Stimulated activated effector memory CD8-positive, alpha-beta T cell treated with anti-CD3 and anti-CD28 coated beads, Interleukin-12 subunit alpha, Interleukin-12 subunit beta, amount 100 ng/mL, for 72 hours (primary cell): Measurements from ENCODE around the gene IP6K3.

Experiments used
- ATAC-seq: fragments of 150-1000 bp; cut with Tn5 transposase; 2 replicates; pipeline ENCODE4 v1.10.0; 2021
- DNase-seq, 2 donors: peaks; one replicate each; pipeline ENCODE4 v3.0.0; 2021 to 2022; ENCODE audit warnings: low spot score in 2 of 2
- H3K27ac Mint-ChIP-seq: one replicate; pipeline ENCODE4 v1.8.0; 2022; ENCODE audit warnings: mild to moderate bottlenecking, mixed read lengths
- H3K36me3 Mint-ChIP-seq: one replicate; pipeline ENCODE4 v1.8.0; 2022; ENCODE audit warnings: mild to moderate bottlenecking, mixed read lengths
- H3K4me1 Mint-ChIP-seq: one replicate; pipeline ENCODE4 v1.8.0; 2022; ENCODE audit warnings: mixed read lengths
- H3K4me3 Mint-ChIP-seq: one replicate; pipeline ENCODE4 v1.8.0; 2022; ENCODE audit warnings: mild to moderate bottlenecking, mixed read lengths
- H3K9me3 Mint-ChIP-seq: one replicate; pipeline ENCODE4 v1.8.0; 2022; ENCODE audit warnings: mixed read lengths

Gene IP6K3

DNA sequence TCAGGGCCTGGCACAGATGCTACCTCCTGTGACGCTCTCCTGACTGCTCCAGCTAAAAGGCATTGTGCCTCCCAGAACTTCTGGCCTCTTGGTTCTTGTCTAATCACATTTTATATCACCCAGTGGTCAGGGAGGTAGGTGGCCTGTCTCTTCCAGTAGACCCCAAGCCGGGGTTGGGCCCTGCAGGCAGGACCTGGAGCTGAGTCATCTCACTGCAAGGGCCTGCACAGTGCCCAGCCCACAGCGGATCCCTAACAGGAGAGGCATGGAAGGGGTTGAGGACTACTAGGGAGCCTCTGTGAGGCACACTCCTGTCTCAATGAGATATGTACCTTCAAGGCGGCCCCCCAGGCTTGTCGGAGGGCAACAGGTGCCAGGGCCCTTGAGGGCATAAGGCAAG lies 35.9 kb upstream of the IP6K3 start:
- ATAC-seq (no peak), DNase-seq (no peak)
- Mint-ChIP-seq H3K9me3 (no peaks in the 10 kb centered on the region), H3K4me3 (no peak overlapping the region), H3K36me3 (peaks cover 94% of the 10 kb centered on the region), H3K4me1 (peaks cover 47% of the 10 kb centered on the region), H3K27ac (peak overlapping the region; percentile 77)

DNA sequence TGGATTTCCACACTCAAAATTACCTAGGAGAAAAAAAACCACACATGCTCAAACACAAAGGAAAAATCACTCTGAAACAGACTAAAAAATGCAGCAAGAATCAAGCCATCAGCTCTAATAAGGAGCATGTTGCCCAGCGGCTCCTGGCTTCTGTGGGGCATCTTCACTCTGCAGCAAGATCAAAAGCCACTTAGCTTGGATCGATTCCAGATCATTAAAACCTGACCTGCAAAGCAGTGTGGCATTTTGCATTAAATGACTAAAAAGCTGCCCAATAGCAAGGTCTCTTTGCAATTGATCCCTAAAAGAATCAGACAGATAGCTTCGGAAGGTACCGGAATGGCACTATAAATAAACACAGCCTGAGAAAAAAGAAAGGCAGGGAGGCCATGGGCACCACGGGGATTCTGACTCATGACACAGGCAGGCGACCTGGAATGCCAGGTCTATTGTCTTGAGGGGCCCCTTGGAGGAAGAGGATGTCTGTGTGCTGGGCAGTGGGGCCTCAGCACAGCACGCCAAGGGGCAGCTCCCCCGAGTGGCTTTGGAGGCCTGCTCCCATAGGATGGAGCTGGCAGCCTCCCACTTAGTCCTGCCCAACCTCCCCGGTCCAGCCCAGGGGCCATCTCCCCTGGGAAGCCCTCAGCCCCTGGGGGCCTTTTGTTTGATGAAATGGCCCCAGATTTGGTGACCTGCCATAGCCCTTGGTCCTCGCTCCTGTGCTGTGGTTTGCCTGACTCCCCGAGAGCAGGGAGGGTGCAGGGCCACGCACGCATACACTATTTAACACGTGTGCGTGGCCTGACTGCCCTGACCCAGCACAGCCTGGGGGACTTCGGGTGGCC lies 34.6 kb upstream of the IP6K3 start:
- ATAC-seq (no peak), DNase-seq (no peak)
- H3K36me3 Mint-ChIP-seq, result peaks cover 100% of the 10 kb centered on the region
- H3K9me3 Mint-ChIP-seq, result no peaks in the 10 kb centered on the region
- H3K4me1 Mint-ChIP-seq, result peaks cover 35% of the 10 kb centered on the region
- H3K27ac Mint-ChIP-seq, result no peak overlapping the region
- no peak overlapping the region for H3K4me3 Mint-ChIP-seq

DNA sequence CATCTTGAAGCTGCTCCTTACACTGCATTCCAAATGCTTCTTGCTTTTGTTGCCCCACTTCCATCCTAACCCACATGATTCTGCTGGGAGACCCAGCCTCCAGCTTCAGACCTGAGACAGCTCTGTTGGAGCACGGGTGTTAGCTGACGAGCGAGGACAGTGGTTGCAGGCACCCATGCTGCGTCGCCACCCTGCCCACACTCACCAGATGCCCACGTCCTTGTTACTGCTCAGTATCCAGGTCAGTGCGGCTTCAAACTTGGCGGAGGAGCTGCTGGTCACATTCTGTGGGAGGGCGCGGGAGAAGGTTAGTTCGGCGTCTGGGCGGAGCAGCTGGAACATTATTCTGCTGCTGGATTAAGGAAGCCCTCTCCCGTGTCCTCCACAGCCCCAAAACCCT lies 33.2 kb upstream of the IP6K3 start:
- H3K9me3 Mint-ChIP-seq, result no peaks in the 10 kb centered on the region
- H3K27ac Mint-ChIP-seq, result no peak overlapping the region
- H3K4me3 Mint-ChIP-seq, result no peak overlapping the region
- ATAC-seq, result no peak
- H3K4me1 Mint-ChIP-seq, result peaks cover 20% of the 10 kb centered on the region
- no peak for DNase-seq
- H3K36me3 Mint-ChIP-seq, result peaks cover 100% of the 10 kb centered on the region

DNA sequence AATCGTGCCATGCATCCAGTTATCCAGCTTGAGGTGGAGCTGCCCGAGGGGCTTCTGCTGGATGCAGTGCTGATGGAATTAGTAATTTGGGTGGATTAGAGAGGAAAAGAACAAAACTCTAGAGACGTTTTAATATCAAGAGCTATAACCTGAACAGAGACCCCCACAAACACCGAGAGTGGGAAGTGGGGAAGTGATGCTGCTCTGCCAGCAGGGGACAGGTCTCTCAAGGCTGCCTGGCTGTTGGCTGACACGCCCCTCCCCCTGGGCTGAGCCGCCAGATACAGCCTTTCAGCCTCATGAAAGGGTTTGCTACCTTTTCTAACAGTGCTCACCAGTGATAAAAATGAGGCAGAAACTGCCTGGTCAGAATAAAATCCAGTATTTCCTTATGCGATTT lies 32.6 kb upstream of the IP6K3 start:
- no peak for ATAC-seq
- H3K36me3 Mint-ChIP-seq, result peaks cover 100% of the 10 kb centered on the region
- no peak overlapping the region for H3K27ac Mint-ChIP-seq
- H3K4me3 Mint-ChIP-seq, result no peak overlapping the region
- DNase-seq, result no peak
- peaks cover 14% of the 10 kb centered on the region for H3K4me1 Mint-ChIP-seq
- no peaks in the 10 kb centered on the region for H3K9me3 Mint-ChIP-seq

DNA sequence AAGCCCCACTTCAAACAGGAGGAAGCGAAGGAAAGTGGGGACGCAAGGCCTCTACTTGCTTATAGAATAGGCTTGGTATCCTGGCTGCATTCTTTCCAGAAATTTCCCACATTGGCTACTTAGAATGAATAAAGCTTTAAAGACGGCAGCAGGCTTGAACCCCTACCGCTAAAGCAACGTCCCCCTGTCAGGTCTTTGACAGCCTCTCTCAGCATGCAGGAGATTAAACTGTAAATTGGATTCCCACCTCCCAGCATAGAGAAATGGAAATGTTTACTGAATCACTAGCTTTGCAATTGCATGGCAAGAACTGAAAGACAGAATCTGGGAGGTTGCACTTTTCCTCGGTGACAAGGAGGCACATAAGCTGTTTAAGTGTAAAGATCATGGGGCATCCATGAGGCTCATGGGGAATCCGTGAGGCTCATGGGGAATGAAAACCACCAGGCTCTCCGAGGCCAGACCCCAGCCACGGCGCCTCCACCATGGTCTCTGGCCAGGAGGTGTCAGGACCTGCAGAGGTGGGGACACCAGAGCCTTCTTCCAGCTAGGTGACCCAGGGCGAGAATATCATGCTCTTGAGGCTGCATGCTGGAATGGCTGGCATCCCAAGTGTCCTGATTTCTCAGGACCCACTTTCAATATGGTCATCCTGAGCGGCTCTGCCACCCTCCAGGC lies 31.9 kb upstream of the IP6K3 start:
- Mint-ChIP-seq H3K9me3 (no peaks in the 10 kb centered on the region), H3K36me3 (peaks cover 100% of the 10 kb centered on the region), H3K4me1 (peaks cover 9% of the 10 kb centered on the region), H3K4me3 (no peak overlapping the region), H3K27ac (no peak overlapping the region)
- DNase-seq, result no peak
- ATAC-seq, result no peak

DNA sequence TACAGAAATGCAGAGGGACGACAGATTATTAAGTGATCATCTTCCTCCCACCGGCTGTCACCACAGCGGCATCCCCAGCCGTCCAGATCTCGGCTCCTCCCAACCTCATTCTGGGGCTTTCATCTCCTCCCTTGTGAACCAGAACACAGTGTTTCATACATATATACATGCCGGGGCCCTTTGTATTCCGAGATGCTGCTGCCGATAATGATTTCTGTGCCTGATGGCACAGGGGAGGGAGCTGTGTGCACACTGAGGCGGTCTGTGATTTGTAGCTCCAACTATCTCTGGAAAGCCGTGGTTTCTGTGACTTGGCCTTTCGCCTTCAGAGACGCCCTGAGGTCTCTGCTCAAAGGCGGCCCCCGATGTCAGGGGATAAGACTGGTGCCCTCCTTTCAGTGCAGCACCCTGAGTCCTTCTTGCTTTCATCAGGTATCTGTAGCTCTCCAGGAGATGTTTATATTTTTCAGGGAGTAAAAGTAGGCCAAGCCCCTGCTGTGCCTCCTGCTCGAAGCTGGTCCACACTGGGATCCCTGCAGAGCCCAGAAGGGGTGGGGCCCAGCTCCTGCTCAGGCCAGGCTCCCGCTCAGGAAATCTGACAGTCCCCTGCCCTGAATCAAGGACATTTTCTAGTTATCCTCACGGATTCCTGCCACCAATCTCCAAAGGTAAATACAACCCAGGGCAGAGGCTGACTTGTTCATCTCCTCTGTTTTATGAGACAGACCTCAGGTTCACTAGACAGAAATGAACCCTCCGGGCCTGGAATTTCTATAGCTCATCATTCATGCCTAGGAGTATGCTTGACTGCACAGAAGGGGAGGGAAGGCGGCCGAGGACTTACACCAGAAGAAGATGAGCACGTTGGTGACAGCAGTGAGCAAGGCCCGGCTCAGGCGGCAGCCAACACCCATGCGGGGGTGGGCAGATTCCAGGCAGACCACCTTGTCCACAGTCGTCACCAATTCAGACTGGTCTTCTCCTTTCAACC lies 31.0 kb upstream of the IP6K3 start:
- Mint-ChIP-seq H3K4me1 (peaks cover 13% of the 10 kb centered on the region), H3K27ac (peak overlapping the region; percentile 12), H3K36me3 (peaks cover 100% of the 10 kb centered on the region), H3K4me3 (no peak overlapping the region), H3K9me3 (no peaks in the 10 kb centered on the region)
- no peak for ATAC-seq
- no peak for DNase-seq

DNA sequence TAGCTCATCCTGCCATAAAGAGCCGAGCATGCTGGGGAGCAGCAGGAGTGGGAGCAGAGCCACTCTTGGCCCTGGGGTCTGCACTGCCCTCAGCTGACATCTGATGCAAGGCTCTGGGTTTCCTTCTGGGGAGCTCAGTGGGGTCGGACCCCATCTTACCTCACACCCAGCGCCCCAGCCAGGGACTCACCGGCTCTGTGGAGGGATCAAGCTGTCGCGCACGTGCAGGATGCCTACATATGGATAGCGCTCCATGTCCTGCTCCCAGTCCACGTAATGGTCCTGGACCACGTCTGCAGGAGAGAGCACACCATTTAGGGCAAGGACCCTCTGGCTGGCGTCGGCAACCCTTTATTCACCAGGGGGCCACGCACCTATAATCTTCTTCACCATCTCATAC lies 30.1 kb upstream of the IP6K3 start:
- Mint-ChIP-seq H3K36me3 (peaks cover 94% of the 10 kb centered on the region), H3K4me1 (peaks cover 13% of the 10 kb centered on the region), H3K4me3 (no peak overlapping the region), H3K27ac (peak overlapping the region; percentile 12), H3K9me3 (no peaks in the 10 kb centered on the region)
- no peak for ATAC-seq
- no peak for DNase-seq

DNA sequence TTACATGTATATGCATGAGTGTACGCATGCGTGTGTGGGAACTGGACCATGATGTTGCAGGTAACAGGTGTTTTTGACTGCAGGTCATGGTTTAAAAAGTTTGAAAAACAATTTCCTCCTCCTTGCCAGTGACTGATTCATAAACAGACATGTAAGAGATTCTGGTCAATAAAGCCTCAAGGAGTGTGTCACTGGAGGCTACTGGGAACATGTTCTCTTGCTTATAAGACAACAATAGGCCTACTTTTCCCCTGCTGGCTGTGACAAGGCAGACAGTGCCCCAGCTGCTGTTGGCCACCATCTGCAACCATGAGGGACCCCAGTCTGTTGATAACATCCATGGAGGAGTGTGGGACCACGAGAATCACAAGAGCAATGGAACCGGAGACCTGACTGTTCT lies 29.5 kb upstream of the IP6K3 start:
- Mint-ChIP-seq H3K4me3 (no peak overlapping the region), H3K36me3 (peaks cover 89% of the 10 kb centered on the region), H3K4me1 (peaks cover 13% of the 10 kb centered on the region), H3K27ac (no peak overlapping the region), H3K9me3 (no peaks in the 10 kb centered on the region)
- no peak for ATAC-seq
- DNase-seq, result no peak

DNA sequence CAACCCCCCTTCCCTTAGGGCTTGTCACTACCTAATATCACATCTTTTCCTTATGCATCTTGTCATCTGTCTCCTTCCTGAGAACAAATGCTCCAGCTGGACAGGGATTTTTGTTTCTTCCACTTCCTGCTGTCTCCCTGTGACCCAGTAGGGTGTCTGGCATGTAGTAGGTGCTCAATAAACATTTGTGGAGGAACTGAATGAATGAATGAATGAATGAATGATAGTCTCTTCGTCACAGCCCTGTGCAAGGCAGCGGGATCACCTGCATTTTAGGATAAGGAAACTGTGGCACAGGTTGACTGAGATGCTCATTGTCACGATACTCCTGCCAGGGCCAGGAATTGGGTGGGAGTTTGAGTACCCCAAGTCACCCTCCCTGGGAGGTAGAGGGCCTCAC lies 28.1 kb upstream of the IP6K3 start:
- peaks cover 75% of the 10 kb centered on the region for H3K36me3 Mint-ChIP-seq
- ATAC-seq, result no peak
- peaks cover 13% of the 10 kb centered on the region for H3K4me1 Mint-ChIP-seq
- H3K4me3 Mint-ChIP-seq, result no peak overlapping the region
- no peak for DNase-seq
- H3K27ac Mint-ChIP-seq, result no peak overlapping the region
- no peaks in the 10 kb centered on the region for H3K9me3 Mint-ChIP-seq

DNA sequence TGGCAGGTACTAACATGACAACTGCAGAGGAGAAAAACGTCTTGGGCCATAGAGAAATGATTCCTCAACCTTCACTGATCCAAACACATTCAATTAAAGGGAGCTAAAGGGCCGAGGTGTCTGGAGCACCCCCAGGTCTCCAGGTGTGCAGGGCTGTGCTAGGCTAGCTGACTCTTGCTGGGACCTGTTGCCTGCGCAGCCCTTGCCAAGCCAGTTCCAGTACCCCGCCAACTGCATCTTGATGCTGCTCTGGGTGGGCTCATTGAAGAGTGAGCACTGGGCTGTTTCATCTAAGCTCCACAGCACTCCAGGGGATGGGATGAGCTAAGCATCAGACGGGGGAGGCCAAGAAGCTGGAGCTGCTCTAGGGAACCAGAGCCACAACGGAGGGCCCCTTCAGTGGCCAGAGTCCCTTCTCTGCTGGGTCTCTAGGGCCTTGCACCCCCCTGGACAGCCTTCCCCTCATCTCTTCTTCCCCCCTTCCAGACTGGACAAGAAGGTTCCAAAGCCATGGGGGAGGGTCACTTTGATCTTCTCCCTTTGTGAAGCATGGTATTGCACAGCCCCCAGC lies 26.3 kb upstream of the IP6K3 start:
- ATAC-seq, result no peak
- peak overlapping the region; percentile 41 for H3K27ac Mint-ChIP-seq
- peaks cover 57% of the 10 kb centered on the region for H3K36me3 Mint-ChIP-seq

DNA sequence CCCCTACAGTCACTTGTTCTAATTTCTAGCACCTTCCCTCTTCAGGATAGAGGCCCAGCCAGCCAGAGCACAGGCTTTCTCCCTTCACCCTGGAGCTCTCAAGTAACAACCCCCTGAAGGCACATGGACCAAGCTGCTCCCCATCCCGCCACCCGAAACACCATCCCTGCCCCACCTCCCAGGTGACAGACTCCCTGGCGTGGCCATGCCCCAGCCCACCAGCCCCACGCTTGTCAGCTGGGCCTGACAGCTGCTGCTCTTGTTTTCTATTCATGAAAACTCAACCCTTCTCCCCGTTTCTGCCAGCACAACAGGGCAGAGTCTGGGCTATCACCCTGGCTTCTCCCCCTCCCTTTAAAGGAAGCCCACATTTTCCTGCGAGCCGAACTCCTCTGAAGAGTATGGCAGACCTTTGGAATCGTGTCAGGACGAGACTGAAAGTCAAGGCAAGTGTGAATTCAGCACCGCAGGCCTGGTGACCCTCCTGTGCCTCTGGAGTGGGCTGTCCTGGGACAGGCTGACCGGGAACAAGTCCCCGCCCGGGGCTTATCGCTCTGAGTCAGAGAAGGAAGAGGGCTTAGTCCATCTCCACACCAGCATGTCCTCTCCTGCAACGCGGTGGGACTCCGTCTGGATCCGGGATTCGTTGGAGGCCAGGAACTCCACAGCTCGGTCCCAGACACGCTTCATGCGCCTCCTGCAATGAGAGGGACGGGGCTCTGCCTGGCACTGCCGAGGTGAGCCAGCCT lies 25.6 kb upstream of the IP6K3 start:
- Mint-ChIP-seq H3K9me3 (no peaks in the 10 kb centered on the region), H3K27ac (peak overlapping the region; percentile 41), H3K4me1 (peaks cover 20% of the 10 kb centered on the region), H3K36me3 (peaks cover 49% of the 10 kb centered on the region), H3K4me3 (no peak overlapping the region)
- DNase-seq (no peak), ATAC-seq (peak; percentile 9)

More for the DNA sequence above, 26.3 kb upstream of the IP6K3 start:
- DNase-seq, result no peak
- Mint-ChIP-seq H3K4me3 (no peak overlapping the region), H3K4me1 (peaks cover 20% of the 10 kb centered on the region), H3K9me3 (no peaks in the 10 kb centered on the region)

DNA sequence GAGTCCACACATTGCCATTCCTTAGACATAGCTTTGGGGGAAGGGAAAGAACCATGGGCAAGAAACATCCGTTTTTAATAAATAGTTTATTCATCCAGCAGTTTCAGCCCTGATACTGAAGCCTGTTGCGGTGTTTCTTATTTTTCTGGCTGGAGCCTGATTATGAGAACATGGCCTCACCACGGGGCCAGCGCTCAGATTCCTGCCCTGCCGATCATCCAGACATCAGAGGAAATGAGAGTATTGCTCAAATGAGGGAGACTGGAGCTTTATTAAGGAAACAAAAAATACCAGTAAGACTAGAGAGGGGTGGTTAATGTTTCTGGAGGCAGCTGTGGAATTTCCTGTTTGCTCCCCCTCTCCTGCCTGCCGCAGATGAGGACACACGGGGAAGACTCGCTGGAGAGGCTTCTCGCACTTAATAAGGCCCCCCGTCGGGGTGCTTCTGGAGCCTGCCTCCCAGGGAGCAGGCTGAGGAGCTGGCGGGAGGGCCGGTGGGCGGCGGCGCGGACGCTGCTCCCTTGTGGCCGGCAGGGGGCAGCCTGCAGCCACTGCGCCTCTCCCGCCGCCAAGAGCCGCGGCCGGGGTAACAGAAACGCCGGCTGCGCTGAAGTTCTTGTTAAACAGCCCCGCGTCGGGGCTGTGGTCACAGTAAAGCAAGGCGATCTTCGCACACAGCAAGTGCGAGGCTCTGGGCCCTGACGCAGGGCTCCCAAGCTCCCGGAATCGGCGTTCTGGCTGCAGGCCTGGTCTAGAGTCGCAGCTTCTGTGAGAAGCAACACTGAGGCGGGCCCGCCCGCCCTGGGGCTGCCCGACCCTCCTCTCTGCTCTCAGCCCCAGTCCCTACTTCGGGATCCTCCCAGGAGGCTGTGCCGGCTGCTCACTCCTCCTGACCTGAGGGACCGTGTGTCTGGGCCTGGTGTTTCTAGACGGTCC lies 24.7 kb upstream of the IP6K3 start:
- no peak overlapping the region for H3K27ac Mint-ChIP-seq
- no peak overlapping the region for H3K4me3 Mint-ChIP-seq
- peaks cover 41% of the 10 kb centered on the region for H3K36me3 Mint-ChIP-seq
- H3K9me3 Mint-ChIP-seq, result no peaks in the 10 kb centered on the region
- DNase-seq, result peak; percentile 66 to 77
- H3K4me1 Mint-ChIP-seq, result peaks cover 20% of the 10 kb centered on the region
- peak; percentile 77 for ATAC-seq

DNA sequence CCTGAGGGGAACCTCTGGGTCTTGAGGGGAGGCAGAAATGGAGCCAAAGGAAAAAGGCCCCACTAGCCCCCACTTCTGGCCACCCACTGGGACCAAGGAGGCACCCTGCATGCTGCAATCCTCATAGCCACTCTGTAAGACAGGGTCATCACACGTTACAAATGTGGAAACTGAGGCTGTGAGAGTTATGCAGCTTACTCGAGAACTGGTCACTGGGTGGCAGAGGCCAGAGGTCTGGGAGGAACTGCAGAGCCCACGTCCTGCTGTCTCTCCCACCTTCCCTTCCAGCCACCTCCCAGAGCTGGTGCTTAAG lies 24.1 kb upstream of the IP6K3 start:
- Mint-ChIP-seq H3K4me3 (no peak overlapping the region), H3K4me1 (peaks cover 20% of the 10 kb centered on the region), H3K9me3 (no peaks in the 10 kb centered on the region), H3K27ac (no peak overlapping the region), H3K36me3 (peaks cover 35% of the 10 kb centered on the region)
- DNase-seq (no peak), ATAC-seq (no peak)
